AG09309 (cell line): Measurements from ENCODE around the gene PLEKHO2.

Experiments used
- DNase-seq: peaks from one replicate; pipeline ENCODE4 v3.0.0-alpha.2; 2010; ENCODE audit warnings: low read depth
- H3K4me3 ChIP-seq: 2 replicates; pipeline ENCODE4 v1.5.1; 2011; ENCODE audit warnings: mild to moderate bottlenecking, low read depth, low read length, moderate library complexity; ENCODE audit not compliant: control insufficient read depth
- TF ChIP-seq, protein P1 (sequence below): IDR thresholded peaks from 2 replicates; pipeline ENCODE4 v1.5.1; 2011; ENCODE audit warnings: mild to moderate bottlenecking, low read depth, low read length, inconsistent platforms; ENCODE audit not compliant: insufficient read depth, control insufficient read depth; ENCODE audit errors: missing control alignments

Gene PLEKHO2

DNA sequence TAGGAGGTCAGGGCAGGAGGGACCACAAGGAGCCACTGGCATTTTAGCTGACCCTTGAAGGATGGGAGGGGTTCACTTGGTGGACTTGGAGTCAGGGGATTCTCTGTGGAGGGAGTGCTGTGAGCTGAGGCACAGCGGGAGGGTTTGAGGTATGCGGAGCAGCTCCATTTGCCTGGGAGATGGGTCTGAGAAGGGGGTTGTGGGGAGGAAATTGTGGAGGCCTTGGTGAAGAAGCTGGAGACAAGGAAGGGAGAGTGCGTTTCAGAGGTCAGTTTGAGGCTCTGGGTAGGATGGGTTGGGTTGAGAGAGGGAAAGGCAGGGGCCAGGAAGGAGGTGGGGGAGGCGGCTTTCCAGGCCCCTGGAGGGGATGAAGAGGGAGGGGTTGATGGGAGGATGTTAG is 20.2 kb downstream of the PLEKHO2 start:
- no peak overlapping the region for H3K4me3 ChIP-seq
- TF ChIP-seq, protein P1, sequence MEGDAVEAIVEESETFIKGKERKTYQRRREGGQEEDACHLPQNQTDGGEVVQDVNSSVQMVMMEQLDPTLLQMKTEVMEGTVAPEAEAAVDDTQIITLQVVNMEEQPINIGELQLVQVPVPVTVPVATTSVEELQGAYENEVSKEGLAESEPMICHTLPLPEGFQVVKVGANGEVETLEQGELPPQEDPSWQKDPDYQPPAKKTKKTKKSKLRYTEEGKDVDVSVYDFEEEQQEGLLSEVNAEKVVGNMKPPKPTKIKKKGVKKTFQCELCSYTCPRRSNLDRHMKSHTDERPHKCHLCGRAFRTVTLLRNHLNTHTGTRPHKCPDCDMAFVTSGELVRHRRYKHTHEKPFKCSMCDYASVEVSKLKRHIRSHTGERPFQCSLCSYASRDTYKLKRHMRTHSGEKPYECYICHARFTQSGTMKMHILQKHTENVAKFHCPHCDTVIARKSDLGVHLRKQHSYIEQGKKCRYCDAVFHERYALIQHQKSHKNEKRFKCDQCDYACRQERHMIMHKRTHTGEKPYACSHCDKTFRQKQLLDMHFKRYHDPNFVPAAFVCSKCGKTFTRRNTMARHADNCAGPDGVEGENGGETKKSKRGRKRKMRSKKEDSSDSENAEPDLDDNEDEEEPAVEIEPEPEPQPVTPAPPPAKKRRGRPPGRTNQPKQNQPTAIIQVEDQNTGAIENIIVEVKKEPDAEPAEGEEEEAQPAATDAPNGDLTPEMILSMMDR = no peak
- no peak for DNase-seq

DNA sequence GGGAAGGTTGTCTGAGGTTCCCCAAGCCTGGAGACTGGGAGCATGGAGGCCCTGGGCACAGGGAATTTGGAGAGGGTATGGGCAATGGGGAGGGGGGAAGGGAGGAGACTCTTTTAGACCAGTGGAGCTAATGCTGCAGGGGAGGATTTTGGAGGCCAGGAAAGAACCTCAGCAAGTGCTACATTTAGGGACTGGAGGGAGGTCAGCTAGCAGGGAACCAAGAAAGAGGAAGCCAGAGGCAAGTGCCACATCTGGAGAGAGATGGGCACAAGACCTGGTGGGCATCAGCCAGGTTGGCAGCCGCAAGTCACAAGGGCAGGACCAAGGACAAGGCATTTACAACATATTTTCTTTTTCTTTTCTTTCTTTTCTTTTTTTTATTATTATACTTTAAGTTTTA is 20.7 kb downstream of the PLEKHO2 start:
- TF ChIP-seq, protein P1 = no peak
- no peak overlapping the region for H3K4me3 ChIP-seq
- DNase-seq = no peak

DNA sequence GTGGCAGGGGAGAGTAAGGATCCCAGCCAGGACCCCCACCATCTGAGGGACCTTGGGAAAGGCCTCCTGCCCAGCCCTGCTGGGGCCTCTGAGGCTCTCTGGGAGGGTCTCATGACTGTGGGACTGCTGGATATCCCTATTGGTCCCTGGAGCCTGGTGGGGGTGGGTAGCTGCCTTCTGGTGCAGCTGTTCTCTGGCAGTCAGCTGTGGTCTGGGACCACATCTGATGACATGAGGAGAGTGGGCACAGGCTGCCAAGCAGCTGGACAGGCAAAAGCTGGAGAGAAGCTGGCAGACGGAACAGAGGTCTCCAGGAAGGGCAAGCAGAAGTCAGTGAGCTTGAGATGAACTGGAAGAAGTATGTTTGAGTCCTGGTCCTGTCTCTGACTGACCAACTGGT is 22.4 kb downstream of the PLEKHO2 start:
- no peak overlapping the region for H3K4me3 ChIP-seq
- TF ChIP-seq, protein P1 = no peak
- DNase-seq = no peak

DNA sequence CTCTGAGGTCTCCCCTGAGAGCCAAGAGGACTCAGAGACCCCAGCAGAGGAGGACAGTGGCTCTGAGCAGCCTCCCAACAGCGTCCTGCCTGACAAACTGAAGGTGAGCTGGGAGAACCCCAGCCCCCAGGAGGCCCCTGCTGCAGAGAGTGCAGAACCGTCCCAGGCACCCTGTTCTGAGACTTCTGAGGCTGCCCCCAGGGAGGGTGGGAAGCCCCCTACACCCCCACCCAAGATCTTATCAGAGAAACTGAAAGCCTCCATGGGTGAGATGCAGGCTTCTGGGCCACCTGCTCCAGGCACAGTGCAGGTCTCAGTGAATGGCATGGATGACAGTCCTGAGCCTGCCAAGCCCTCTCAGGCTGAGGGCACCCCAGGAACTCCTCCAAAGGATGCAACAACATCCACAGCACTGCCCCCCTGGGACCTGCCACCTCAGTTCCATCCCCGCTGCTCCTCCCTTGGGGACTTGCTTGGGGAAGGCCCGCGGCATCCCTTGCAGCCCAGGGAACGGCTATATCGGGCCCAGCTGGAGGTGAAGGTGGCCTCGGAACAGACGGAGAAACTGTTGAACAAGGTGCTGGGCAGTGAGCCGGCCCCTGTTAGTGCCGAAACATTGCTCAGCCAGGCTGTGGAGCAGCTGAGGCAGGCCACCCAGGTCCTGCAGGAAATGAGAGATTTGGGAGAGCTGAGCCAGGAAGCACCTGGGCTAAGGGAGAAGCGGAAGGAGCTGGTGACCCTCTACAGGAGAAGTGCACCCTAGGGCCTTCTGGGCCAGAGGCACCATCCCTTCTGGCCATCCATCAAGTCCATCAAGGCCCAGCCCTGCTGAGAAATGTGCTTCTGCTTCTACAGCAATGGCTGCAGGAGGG is 23.6 kb downstream of the PLEKHO2 start:
- no peak overlapping the region for H3K4me3 ChIP-seq
- no peak for DNase-seq
- TF ChIP-seq, protein P1 = no peak

DNA sequence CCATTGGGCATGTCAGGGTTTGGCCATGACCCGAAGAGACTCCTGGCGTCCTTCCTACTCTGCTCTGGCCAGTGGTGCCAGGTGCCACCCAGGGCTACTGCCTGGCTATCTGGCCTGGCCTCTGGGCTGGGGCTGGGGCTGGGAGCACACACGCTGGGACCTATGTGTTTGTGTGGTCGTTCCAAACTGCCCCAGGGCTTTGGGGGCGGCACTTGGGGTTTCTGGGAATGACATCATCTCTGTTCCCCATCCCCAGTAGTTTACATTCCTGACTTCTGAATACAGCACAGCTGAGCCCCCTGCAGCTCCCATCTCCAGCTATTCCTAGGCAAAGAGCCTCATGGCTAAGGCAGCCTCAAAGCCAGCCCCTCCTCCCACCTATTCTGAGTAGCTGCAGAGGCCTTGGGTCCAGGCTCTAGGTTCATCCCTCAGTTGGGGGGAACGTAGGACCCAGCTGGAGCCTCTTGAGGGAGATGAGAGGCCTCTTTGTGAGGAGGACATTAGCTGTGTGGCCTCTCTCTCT is 24.3 kb downstream of the PLEKHO2 start:
- TF ChIP-seq, protein P1 = no peak
- DNase-seq = no peak
- no peak overlapping the region for H3K4me3 ChIP-seq

DNA sequence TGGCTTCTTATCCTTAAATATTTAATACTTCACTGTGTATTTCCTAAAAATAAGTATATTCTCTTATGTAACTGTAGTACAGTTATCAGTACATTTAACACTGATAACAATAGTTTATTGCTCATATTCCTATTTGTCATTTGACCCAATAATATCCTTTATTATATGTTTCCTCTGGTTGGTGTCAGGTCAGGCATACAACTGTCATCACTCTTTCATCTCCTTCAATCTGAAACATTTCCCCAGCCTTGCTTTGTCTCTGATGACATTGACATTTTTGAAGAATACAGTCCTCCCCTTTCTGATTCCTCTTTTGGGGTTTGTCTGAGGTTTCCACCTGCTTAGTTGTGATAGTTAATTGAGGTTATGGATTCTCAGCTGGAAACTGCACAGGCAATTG is 27.8 kb downstream of the PLEKHO2 start:
- DNase-seq = no peak
- H3K4me3 ChIP-seq = no peak overlapping the region
- TF ChIP-seq, protein P1 = no peak

DNA sequence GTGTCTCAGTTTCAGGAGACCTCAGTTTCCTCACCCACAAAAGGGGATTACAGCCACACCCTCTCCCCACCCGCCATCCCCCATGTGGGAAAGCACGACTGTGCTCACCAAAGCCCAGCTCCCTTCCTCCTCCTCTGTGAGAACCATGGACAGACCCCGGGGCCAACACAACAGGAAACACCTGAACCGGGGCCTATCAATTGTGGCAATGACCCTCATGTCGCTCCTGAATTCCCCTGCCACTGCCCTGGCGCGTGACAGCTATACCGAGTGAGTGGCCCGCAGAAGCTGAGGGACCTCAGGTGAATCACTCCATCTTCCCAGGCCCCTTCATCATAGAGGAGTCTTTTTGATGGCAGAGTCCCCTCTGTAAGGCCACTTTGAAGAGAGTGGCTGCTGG is 28.6 kb downstream of the PLEKHO2 start:
- DNase-seq = no peak
- TF ChIP-seq, protein P1 = no peak
- no peak overlapping the region for H3K4me3 ChIP-seq
